Right lung (tissue), 5 donors: ENCODE measurements around the gene VPS33A. TPM values are rescaled to one million over a fixed set of nuclear protein-coding genes. Genes with fewer than 3 reads are reported as not detected.
A peak's percentile ranks its signal among the peaks of the same experiment; 100 is the strongest.
"Not testable (repeated sequence)": the region's sequence is repeated elsewhere in the genome, so short reads cannot be mapped to it uniquely, and the experiment has no call there.

Experiments
- DNase-seq, 2 donors: peaks; one replicate each; pipeline ENCODE4 v3.0.0-alpha.2; 2013
- polyA plus RNA-seq, 5 donors: library from polyadenylated mRNA; unstranded; fragments of 120-200 nt; gene quantifications; one replicate each; pipeline versions ENCODE4 v1.2.1 to v1.2.3, GENCODE V29; 2013; ENCODE audit warnings: inconsistent platforms in 1 of 5, low replicate concordance in 1 of 5; ENCODE audit not compliant: insufficient read length in 5 of 5, insufficient read depth in 1 of 5

VPS33A gene
- polyA plus RNA-seq, 5 donors, result 9.9 to 17.8 (median 15.3) TPM

- not testable (repeated sequence) for DNase-seq
Observed at GRCh38 chr12:122260735-122261134, 5.6 kb downstream of the VPS33A start.

- DNase-seq, result not testable (repeated sequence)
Observed at GRCh38 chr12:122258939-122259338, 7.4 kb downstream of the VPS33A start.

DNA sequence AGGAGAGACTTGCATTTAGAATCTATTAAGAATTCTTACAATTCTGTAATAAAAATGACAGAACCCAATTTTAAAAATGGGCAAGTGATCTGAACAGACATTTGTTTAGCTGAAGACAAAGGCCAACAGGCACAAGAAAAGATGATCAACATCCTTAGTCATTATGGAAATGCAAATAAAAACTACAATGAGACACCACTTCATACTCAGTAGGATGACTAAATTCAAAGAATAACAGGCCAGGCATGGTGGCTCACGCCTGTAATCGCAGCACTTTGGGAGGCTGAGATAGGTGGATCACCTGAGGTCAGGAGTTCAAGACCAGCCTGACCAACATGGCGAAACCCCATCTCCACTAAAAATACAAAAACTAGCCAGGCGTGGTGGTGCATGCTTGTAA is 7.8 kb downstream of the VPS33A start:
- DNase-seq, result not testable (repeated sequence)

DNA sequence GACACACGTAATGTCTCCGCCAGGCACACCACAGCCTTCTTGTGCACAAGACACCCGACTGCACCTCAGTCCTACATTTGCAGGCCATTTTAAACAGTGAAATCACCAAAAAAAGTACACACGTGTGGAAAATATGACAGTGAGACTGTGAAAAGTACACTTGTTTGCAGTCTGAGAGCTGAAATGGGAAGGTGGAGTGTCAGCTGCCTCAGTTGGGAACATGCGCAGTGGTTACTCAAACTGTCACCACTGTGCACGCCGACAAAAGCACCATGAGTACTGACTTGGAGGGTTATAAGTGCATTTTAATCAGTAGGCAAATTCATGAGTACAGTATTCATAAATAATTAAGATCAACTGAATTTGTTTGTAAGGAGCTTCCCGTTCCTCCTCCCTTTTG is 15.8 kb downstream of the VPS33A start:
- DNase-seq, result no peak

DNA sequence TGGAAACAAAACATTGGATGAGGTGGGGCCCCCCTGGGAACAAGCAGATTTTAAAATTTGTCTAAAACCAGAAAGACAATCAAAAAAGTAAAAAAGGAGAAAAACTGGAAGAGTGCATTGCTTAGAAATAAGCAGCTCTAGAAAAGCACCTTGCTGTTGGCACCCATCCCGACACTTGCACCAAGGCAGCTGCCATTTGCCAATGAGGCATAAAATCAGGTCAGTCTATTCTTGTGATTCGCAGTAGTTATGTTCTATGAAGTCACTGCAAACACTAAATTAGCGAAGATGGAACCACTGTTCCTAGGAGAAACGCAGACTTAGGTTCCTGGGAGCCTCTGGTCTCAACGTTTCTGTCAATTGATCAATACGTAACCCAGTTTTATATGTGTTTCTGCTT is 16.2 kb downstream of the VPS33A start:
- DNase-seq, result no peak

- DNase-seq, result no peak
Observed at GRCh38 chr12:122245553-122245952, 20.7 kb downstream of the VPS33A start.

DNA sequence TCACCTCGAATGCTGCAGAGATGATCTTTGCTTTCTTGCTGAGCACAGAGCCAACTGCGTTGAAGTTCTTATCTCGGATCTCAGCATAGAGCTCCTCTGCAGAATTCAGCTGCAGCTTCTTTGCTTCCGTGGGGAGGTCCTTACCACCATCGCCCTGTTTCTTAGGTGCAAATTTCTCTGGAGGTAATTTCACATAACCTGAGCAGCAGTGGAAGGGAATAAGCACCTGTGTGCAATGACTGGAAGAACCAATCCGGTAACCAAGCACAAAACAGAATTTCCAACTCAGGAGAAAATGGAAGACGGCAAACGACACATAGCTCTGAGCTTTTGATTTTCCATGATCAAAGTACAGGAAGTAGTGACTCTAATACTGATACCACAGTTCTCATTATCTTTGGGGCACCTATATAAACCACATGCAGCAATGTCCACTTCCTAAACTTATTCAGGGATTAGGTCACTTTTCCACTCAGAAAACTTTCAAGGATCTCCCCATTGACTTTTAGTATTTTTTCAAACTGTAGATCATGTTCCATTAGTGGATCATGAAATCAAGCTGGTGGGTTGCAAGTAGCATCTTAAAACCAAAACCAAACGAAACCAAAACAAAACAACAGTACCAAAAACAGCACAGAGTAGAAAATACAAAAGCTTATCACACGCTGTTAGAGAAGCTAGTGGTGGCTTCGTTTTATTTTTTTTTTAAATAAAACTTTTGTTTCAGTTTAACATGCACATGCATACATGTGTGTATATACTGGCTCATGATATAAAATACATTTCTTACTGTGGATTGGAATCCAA is 21.5 kb downstream of the VPS33A start:
- no peak for DNase-seq

- DNase-seq, result no peak
Observed at GRCh38 chr12:122243965-122244364, 22.3 kb downstream of the VPS33A start.

- DNase-seq, result no peak
Observed at GRCh38 chr12:122238861-122239260, 27.4 kb downstream of the VPS33A start.

GRCh38 chr12:122235741-122236140 is 30.6 kb downstream of the VPS33A start:
- no peak for DNase-seq

DNA sequence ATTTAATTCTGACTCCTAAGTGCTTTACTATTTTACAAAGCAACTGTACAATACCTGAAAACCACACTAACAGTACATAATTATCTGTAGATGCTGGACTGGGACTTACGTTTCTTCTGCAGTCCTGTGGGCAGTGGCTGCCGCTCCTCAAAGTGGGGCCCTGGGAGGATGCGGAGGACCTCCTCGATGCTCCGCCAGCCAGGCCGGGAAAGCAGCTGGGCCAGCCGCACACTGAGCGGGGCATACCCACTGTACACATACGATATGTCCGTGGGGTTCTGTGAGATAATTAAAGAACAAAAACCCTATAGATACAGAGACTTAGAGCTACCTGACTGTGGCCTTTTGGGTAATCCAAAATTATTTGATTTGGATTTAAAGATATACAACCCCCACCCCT is 33.6 kb downstream of the VPS33A start:
- DNase-seq, result no peak

DNA sequence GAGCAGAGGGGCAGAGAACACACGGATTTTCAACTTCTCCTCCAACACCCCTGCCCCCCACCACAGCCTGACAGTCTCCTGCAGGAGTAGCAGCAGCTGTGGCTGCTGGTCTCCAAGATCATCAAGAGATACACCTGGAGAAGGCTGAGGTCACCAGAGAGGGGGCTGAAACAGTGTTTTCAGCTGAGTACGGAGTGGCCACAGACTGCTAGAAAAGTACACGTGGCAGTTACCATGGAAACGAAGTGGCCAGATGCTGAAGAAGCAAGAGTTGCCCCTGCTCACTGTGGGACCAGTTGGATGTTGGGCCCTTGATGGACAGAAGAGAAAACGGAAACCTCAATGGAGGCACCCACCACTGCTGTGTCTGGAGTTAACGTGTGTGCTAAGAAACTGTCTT is 35.5 kb downstream of the VPS33A start:
- DNase-seq, result no peak

- DNase-seq, result no peak
Observed at GRCh38 chr12:122228092-122228491, 38.2 kb downstream of the VPS33A start.

DNA sequence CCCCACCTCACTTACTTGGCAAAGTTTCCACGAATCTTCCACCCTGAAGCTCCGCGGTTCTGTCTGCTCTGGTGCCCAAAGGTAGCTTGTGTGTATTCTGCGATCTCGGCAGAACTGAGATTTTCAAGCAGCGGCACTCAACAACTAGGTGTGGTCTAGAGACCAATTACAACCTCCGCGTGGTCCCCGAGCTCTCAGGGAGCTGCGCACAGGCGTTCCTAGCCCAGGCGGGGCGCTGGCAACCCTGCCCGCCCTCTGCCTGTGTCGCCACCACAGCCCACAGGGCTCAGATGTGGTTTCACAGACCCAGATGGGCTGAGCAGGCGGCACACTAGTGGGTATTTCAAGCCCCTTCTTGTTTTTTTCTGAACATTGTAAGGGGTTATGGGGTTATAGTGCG is 39.0 kb downstream of the VPS33A start:
- no peak for DNase-seq

GRCh38 chr12:122226366-122227125 is 39.7 kb downstream of the VPS33A start:
- DNase-seq, result no peak

GRCh38 chr12:122225683-122226365 is 40.5 kb downstream of the VPS33A start, which contains the start of gene DIABLO:
Gene DIABLO, minus strand, starts transcription at chr12:122226052. Its CDS starts 38 bp downstream, at chr12:122226014.
- peak; percentile 99 to 100 for DNase-seq

DNA sequence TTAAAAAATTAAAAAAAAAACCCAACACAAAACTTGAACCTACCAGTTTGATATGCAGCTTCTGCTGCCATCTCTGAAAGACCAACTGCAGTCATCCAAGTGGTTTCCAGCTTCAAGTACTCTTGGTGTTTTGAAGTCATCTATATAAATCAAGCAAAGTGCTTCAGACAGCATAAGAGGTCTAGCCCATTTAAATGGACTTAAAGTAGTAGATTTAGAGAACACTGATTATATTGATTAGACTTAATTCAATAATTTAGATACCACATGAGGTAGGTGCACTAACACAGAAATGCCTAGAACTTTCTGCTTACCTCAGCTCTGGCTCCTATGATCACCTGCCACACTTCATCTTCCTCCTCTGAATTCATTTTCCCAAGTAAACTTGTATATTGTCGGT is 49.8 kb downstream of the VPS33A start:
- no peak for DNase-seq

GRCh38 chr12:122215771-122216170 is 50.5 kb downstream of the VPS33A start:
- no peak for DNase-seq

- no peak for DNase-seq
Observed at GRCh38 chr12:122208073-122208820, 58.0 kb downstream of the VPS33A start.

DNA sequence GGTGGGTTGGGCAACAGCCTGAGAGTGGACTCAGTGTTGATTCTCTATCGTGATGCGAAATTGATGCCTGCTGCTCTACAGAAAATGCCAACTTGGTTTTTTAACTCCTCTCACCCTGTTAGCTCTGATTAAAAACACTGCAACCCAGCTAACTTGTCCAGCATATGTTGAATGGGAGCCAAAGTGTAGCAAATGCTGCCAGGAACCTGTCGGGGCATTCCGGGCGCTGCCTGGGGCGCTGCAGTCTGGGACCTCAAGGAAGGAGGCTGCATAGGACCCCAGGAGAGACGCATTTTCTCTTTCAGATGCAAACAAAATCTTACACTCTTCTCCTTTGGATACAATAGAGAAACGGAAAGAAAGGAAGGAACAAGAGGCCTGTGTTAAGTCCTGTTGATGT is 58.9 kb downstream of the VPS33A start:
- no peak for DNase-seq

DNA sequence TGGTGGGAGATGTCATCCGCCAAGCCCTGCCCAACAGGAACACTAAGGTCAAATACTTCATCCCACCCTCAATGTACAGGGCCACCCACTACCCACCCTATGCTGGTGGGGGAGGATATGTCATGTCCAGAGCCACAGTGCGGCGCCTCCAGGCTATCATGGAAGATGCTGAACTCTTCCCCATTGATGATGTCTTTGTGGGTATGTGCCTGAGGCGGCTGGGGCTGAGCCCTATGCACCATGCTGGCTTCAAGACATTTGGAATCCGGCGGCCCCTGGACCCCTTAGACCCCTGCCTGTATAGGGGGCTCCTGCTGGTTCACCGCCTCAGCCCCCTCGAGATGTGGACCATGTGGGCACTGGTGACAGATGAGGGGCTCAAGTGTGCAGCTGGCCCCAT is 59.3 kb downstream of the VPS33A start:
- DNase-seq, result no peak
